ENCODE results near the gene NLGN1.

DNA sequence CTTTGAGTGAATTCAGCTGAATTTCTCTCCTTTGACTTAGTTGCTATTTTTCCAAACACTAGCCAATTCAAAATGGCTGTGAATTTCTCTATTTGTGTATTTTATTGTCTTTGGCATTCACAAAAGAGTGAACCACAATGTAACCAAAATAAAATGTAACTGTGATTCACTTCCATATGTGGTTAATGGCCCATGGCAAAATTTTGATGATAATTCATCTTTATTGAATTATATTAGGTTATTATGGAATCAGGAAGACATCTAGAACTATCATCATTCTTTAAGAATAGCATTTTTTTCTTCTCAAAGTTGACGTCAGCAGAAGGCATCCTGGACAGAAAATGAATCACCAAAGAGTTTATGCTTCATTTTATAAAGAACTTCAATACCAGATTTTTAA is 756.3 kb downstream of the NLGN1 start:
- TF ChIP-seq GATA2 (IDR thresholded peaks at IDR 0.05; ENCODE audit: low read depth, low read length): no peak
- no peak for TF ChIP-seq GATA3 (IDR thresholded peaks at IDR 0.05; ENCODE audit: low read depth, low read length)

Data from SH-SY5Y (cell line).